ENCODE results near the gene HOXB5. TPM values are rescaled to one million over a fixed set of nuclear protein-coding genes. Genes with fewer than 3 reads are reported as not detected.

HOXB5 gene
- total RNA-seq, 1 donor from 2014 or later, result not detected

GRCh38 chr17:48601539-48602425 is 8.2 kb upstream of the HOXB5 start:
- no peak for DNase-seq

DNA sequence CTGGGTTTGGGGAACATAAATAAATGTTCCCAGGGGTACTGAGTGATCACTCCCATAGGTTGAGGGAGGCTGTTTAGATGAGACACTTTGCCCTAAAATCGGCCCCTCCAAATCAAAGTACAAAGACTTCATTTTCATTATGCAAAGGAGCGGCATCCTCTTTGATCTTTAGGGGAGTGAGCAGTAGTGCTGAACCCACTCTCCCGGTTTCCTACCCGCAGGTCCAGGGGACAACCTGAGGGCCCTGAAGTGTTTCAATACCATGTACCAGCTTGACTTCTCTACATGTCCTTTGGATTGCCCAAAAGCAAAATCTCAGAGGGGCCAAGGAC is 7.6 kb upstream of the HOXB5 start:
- no peak for DNase-seq

GRCh38 chr17:48600244-48601098 is 6.9 kb upstream of the HOXB5 start:
- no peak for DNase-seq

DNA sequence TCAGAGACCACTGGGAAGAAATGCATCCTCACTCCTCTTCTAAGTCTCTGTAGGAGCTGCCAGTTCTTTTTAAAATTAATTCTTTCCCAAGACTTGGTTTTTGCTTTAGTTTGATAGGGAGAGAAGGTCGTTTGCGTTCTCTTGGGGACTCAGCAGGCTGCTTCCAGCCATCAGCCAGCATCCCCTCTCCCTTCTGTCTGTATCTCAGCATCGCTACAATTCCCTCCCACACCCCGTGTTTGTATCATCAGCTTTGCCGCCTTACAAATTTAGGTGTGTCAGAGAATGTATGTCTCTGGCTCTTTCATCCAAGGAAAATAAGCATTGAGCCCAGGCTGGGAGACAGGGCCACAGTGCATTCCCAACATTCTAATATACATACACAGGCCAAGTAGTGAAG is 5.8 kb upstream of the HOXB5 start:
- no peak for DNase-seq

GRCh38 chr17:48598736-48599135 is 5.2 kb upstream of the HOXB5 start:
- DNase-seq, result no peak

DNA sequence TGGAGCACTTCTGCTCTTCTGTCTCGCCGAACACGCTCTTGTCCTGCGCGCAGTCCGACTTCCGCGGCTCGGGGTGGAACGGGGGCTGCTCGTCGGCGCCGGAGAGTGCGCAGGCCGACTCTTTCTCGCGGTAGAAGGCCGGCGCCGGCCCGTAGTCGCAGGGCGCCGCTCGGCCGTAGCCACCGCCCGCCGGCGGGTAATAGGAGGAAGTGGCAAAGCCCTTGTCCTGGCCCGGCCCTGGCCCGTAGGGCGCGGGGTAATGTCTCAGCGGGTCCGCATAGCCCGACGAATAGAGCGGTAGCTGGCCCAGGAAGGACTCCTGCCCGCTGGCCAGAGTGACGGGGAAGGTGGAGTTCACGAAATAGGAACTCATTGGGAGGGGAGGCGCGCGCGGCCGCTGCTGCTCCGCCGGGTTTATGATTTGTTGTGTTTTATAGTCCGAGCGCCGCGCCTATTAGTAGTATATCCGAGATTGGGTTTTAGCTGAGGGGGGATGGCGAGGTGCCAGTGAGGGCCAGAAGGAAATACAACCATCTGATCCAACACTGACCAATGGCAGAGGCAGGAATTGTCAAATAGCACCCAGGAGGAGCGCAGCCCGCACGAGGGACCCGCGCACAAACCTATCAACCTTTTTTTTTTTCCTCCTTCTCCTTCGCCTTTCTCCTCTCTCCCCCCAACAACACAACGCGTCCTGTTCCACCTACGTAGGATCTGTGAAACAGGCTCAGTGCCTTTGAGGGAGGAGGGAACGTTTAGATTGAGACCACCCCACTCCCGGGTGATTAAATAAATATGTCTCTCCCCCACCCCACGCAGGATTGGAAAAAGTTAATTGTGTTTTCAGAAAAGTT is 4.4 kb upstream of the HOXB5 start:
- DNase-seq, result no peak

DNA sequence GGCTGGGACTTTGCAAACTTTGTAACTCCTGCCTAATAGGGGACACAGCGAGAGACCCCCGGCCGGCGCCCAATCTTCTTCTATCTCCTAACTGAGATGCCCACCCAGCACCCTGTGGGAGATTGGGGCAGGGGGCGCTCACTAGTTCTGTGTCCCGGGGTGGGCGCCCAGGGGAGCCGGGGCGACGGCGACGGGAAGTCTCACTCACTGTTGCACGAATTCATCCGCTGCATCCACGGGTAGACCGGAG is 3.9 kb upstream of the HOXB5 start:
- DNase-seq, result no peak

- DNase-seq, result no peak
Observed at GRCh38 chr17:48596735-48597527, 3.4 kb upstream of the HOXB5 start.

- DNase-seq, result no peak
Observed at GRCh38 chr17:48596000-48596734, 2.6 kb upstream of the HOXB5 start.

- no peak for DNase-seq
Observed at GRCh38 chr17:48595278-48595999, 1.9 kb upstream of the HOXB5 start.

DNA sequence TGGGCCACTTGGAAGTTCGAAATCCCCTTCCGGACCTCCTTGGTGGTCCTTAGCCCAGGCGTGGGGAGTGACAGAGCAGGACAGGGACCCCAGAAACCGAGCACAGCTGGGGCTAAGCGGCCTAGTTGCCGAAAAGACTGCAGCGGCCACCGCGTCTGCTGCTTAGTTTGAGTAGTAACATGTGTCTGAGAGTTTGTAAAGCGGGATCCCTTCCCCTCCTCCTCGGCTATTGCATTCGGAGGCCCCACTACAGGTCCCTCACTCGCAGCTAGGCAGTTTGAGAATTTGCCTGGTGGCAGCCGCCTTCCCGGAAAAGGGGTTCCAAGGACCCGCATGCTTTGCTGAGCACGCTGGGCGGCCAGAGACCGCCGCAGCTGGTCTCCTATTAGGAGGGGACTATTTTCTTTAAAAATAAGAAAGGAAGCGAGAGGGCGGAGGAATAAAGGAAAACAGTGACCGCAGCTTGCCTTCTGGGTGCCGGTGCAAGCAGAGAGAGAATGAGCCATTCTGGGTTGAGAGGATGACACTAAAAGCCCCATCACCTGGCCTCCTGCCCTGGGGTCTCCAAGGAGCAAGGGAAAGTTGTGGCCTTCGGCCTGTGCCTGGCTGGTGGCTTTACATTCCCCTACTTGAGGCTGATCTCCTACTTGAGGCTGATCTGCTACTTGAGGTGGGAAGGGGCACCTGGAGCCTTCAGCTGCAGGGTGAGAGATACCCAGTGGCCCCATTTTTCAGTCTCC is 1.1 kb upstream of the HOXB5 start:
- DNase-seq, result no peak

DNA sequence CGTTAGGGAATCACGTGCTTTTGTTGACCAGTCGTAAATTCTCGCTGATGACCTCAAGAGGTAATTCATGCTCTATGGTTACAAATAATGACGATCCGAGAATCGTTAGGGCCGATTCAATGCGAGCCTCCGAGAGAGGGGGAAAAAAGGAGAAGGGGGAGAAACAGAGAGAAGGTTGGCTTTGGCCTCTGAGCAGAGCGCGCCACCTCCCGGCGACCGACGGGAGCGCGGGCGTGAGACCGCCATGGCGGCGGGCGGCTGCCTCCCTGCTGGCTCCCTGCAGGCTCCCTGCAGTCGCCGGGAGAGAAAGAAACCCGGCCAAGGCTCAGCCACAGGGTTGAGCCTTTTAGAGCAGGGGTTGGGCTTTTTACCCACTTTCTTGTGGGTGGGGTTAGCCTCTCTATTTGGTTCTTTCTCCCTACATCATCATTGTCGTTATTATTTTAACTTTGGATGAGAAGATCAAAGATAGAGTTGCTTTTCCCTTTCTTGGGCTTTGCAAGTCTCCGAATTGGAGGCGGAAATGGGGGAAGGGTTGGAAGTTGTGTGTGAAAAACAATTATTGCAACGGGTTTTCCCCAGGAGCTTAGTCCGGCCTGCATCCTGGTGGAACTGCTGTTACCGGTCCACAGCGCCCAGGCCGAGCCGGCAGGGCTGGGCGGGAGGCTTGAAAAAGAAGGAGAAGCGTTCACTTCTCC is 410 bp upstream of the HOXB5 start:
- peak; percentile 78 for DNase-seq

- no peak for DNase-seq
Observed at GRCh38 chr17:48592577-48592976, 1.0 kb downstream of the HOXB5 start.

- no peak for DNase-seq
Observed at GRCh38 chr17:48592057-48592514, 1.5 kb downstream of the HOXB5 start.

DNA sequence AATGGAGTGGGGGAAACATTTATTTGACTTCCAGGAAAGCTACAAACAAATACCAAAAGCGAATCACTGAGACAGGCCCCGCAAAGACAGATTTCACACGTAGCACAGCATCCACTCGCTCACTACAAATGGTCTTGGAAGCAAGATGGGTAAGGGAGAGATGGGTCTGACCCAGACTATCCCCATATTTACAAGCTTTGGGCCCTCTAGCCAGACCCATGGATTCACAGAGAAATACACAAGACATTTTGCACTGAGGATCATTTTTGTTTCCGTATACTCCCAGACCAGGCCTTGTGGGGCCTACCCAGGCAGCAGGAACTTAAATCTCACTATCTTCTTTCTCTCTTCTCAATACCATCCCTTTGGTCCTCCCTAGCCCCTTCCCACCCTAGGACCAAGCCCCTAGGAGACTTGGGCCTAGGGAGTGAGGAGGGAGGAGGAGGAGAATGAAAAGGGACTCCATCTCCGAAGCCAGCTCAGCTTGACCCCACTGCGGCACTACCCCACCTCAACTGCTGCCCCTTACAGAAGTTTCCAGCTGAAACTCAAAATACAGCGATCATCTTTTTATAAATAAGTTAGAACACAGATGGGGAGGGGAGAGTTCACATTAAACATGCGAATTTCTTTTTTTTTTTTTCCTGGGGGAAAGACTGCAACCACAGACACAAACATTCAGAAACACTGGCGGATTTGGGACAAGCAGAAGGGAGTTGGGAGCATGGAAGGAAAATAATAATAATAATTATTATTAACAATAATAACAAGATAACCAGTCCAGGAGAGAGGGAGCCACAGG is 2.1 kb downstream of the HOXB5 start:
- DNase-seq, result no peak

- no peak for DNase-seq
Observed at GRCh38 chr17:48590607-48591161, 2.9 kb downstream of the HOXB5 start.

DNA sequence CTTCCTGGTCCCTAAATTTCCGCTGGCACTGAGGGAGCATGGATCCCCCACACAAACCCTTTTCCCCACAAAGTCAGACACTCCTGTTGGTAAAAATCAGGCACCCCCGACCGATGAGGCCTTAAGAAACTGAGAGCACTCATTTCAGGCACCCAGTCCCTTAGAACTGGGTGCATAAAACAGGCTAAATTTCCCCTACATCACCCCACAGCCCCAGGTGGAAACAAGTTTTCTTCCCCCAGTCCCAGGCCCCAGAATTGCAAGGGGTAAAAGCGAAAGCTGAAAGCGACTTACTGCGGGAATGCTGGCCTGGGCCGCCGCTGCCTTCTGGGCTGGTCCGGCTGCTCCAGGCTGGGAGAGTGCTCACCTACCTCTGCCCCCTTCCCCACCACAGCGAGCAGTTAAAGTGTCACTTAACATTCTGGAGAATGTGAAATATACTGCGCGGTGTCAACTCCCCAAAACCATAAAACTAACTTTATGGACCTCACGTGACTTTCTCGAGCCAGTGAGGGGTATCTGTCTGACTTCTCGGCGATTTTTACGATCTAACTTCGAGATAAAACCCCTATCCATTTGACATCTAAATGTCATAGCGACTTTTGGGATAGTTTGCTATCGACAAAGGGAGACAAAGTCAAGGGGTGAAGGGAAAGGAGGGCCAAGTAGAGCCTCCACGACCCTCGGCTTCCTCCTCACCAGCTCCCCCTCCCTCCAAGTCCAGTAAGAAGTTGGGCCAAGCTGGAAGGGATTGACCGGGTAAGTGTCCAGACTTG is 3.6 kb downstream of the HOXB5 start, which contains the start of gene HOXB3:
TSS of gene HOXB3 (minus strand) at position 411 of the 776 bp plus-strand sequence. CDS start 37,767 bp downstream, outside the sequence.
- DNase-seq, result no peak
